KOPT-K1 (cell line): ENCODE results near the gene XPC.

Experiments used
- H3K27ac ChIP-seq: fragments of 200-600 bp; sonication (generic); 2 replicates; pipeline ENCODE4 v1.5.1; 2016; ENCODE audit warnings: antibody characterized with exemption, mild to moderate bottlenecking, low read depth, low read length; ENCODE audit not compliant: poor library complexity, severe bottlenecking
- H3K36me3 ChIP-seq: fragments of 200-600 bp; sonication (generic); 2 replicates; pipeline ENCODE4 v1.5.1; 2017; ENCODE audit warnings: antibody characterized with exemption, mild to moderate bottlenecking, low read length, moderate library complexity; ENCODE audit not compliant: insufficient read depth
- H3K9me3 ChIP-seq: fragments of 200-600 bp; sonication (generic); 2 replicates; pipeline ENCODE4 v1.5.1; 2017; ENCODE audit warnings: antibody characterized with exemption, low read length, mild to moderate bottlenecking; ENCODE audit not compliant: insufficient read depth, poor library complexity, severe bottlenecking

XPC gene

DNA sequence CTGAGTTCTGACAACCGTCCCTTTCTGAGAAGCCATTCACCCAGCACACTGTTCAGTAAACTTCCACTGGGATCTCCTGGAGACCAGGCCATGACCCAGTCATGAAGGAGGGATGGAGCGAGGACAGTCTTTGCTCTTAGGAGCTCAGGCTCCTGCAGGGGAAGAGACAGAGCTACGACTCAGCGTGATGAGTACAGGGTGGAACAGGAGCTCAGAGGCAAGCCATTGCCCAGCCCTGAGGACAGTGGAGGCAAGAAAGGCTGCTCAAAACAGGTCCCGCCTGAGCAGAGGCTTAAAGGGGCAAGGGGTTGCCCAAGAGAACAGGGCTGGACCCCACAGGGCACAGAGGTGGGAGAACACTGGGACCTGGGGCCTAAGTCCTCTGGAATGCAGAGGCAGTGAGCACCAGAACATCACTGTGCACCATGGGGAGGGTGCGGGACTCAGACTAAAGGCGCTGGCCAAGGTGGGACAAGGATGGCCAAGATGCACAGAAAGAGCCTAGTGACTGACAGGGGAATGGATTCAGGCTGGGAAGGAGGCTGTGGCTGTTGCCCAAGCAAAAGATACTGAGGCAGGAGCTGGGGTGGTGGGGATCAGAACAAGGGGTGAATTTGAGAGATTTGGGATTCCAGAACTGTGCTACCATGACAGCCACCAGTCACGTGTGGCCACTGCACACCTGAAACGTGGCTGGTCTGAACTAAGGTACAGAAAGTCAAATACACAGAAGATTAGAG is 27.7 kb downstream of the XPC start:
- H3K36me3 ChIP-seq = peaks cover 51% of the 10 kb centered on the region
- H3K27ac ChIP-seq = no peak overlapping the region
- no peaks in the 10 kb centered on the region for H3K9me3 ChIP-seq

DNA sequence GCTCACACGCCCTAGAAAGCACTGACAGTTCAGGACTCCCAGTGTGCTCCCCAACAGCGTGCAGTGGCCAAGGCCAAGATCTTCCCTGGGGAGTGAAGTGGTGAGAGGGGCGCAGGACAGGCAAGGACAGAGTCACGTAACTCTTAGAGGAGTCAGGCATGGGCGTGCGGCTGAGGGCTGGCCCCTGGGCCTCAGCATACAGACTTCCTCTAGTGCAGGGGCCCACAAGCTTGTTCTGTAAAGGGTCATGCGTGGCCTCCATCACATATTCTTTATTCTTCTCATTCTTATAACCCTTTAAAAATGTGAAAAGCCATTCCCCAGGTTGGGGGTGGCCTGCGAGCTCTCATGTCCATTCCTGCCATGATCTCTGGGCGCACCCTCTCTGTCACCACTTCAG is 28.3 kb downstream of the XPC start:
- Histone ChIP-seq H3K27ac (no peak overlapping the region), H3K36me3 (peaks cover 57% of the 10 kb centered on the region), H3K9me3 (no peaks in the 10 kb centered on the region)

DNA sequence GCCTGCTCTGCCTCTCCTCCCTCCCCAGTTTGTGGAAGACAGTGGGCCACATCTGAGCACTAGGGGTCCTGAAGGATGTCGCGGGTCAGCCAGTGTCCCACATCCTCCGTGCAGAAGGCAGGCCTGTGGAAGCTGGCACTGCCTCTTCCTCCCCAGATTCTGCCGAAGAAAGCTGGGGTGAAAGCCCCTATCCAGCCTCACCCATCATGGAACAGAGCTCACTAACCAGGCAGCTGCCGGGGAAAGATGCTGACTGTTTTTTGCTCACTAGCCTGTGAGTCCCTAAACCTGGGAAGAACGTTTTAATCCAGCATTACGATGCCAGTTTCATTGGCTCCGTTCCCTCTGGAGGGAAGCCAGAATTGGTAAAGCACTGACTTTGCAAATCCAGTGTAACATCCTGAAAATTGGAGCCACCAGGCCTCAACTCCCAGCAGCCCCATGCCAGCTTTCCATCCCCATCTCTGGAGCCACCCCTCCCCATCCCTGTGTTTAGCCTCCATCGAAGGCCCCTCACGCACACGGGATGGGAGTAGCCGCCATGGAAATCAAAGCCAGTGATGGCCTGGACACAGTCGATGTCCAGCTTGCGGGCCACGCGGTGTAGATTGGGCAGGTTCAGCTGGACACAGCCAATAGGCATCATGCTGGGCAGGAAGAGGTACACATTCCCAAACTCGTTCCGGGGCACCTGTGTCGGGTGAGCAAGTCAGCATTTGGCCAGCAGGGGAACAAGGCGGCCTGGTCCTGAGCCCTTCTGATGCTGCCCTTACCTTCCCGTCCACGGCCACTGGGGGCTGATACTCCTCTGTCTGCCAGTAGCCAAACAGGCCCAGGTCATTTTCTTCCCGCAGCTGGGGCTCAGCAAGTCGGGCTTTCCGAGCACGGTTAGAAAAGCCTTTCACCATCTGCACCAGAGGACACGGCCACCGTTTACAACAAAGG is 30.1 kb downstream of the XPC start:
- Histone ChIP-seq H3K36me3 (peaks cover 46% of the 10 kb centered on the region), H3K9me3 (no peaks in the 10 kb centered on the region), H3K27ac (no peak overlapping the region)

DNA sequence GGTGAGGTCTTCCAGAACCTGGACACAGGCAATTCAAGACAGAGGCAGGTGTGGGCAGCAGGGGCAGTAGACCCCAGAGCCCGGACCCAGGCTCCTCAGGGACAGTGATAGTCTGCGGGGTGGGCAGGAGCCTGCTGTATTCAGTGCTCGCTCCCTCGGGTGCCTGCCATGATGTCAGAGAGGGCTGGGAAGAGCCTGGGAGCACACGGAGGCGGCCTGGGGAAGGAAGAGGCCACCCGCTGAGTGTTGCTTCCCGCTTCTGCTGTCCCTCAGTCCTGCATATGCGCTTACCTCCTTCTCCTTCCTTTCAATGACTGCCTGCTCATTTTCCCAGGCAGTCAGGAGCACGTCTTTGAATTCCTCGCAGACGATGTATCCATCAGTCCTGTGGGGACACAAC is 30.8 kb downstream of the XPC start:
- no peaks in the 10 kb centered on the region for H3K9me3 ChIP-seq
- H3K27ac ChIP-seq = no peak overlapping the region
- H3K36me3 ChIP-seq = peaks cover 41% of the 10 kb centered on the region

DNA sequence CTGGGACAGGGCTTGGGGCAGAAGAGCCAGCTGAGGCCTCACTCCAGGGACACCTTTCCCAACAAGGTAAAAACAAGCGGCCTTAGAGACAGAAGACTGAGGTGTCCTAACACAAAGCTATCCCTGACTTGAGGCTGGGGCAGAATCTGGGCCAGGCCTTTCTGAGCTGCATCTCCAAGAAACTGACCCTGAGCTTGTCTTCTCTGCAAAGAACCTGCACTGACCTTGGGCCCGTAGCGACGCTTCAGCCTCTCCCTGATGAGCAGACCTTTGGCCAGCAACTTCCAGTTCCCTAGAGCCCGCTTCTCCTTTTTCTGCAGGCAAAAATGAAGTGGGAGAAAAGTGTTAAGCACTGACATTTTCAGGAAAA is 31.4 kb downstream of the XPC start:
- no peaks in the 10 kb centered on the region for H3K9me3 ChIP-seq
- H3K36me3 ChIP-seq = peaks cover 41% of the 10 kb centered on the region
- H3K27ac ChIP-seq = no peak overlapping the region

DNA sequence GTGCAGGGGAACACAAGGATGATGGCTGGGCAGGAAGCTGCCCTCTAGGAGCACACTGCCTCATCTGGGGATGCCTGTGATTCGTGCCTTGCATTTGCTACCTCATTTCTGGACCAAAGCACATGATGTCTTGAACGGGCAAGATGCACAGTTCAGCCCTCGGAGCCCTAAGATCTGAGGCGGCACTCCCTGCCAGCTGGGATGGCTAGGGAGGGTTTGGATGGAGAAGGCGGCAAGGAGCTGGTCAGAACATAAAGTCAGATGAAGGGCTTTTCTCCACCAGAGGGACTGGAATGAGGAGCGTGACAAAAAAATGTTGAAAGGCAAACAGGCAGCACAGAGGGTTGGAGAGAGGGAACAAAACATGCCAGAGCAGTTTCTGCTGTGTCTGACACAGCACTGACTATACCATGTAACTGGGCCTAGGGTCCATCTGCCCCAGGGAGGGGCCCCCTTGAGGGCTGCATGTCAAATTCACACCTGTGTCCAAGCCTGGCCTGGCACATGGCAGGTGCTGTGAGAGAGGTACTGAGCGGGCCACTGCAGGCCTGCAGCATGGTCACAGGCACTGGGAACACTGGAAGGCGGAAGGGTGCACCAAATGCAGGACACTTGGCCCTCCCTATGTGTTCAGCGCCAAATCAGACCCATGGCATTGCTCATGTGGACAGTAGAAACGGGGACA is 31.9 kb downstream of the XPC start:
- Histone ChIP-seq H3K36me3 (peaks cover 41% of the 10 kb centered on the region), H3K27ac (no peak overlapping the region), H3K9me3 (no peaks in the 10 kb centered on the region)

DNA sequence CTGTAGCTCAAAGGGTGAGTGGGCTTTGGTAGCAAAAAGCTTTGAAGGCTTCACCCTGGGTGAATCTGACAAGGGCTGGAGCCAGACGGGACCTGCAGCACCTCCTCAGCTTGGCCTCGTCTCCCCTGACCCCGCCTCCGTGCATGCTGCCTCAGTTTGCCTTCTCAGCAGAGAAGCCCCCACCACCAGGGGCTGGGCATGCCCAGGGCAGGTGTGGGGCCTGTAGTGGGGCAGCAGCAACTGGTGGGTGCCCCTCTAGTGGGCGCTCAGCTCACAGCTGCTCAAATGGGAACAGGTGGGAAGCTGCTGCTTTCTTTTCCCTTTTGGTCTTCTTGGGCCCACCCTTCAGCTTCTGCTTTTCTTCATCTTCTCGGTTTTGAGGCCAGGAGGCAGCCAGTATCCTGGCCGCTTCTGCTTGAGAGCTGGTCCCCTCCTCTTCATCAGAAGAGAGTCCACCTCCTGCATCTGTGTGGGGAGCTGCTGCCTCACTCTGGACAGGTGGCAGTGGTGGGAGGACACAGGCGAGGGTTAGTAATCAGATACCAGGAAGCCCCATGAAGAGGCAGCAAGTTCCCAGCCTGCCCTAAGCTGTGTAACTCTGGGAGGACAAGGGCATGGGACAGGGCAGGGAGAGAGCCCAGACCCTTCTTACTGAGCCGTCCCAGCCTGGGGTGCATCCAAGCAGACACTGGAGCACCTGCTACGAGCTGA is 32.6 kb downstream of the XPC start:
- Histone ChIP-seq H3K9me3 (no peaks in the 10 kb centered on the region), H3K27ac (no peak overlapping the region), H3K36me3 (peaks cover 46% of the 10 kb centered on the region)

DNA sequence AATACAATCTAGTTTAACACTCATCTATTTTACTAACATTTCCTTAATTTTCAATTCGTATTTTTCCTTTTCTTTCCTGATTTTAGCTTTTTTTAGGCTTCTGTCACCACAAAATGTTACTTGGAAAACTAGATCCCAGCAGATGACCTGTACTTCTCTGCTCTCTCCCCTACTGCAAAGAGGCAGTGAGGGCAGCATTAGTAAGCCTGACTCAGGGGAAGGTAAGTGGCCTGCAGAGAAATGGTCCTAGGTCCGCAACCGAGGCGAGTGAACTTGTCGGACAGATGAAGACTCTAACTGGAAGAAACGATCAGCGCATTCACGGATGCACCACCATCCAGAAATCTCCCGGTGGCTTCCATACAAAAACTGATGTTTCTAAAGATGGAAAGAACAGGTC is 33.2 kb downstream of the XPC start:
- H3K36me3 ChIP-seq = peaks cover 49% of the 10 kb centered on the region
- H3K9me3 ChIP-seq = no peaks in the 10 kb centered on the region
- H3K27ac ChIP-seq = no peak overlapping the region

DNA sequence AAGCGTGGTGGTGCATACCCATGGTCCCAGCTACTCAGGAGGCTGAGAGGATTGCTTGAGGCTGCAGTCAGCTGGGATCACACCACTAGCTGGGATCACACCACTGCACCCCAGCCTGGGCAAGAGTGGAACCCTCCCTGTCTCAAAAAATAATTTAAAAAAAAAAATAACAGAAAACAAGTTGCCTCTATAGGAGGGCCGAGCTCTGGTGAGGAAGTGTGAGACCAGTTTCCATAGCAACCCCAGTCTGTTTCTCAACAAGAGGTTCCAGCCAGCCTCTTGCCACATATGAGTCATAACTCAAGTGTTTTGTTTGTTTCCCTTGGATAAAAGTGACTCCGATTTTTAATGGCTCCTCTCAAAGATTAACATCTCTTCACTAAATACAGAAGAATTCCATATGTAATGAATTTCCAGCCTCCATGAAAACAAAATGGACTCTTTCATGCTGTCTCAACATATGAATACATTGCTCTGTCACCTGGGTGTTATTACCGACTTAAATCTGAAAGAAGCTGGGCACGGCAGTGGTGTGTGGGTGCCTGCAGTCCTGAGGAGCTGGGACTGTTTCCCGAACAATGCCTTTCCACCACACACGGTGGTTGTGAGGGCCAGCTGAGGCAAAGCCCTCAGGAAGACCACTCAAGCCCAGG is 33.9 kb downstream of the XPC start:
- H3K27ac ChIP-seq = no peak overlapping the region
- H3K36me3 ChIP-seq = peaks cover 49% of the 10 kb centered on the region
- H3K9me3 ChIP-seq = no peaks in the 10 kb centered on the region

DNA sequence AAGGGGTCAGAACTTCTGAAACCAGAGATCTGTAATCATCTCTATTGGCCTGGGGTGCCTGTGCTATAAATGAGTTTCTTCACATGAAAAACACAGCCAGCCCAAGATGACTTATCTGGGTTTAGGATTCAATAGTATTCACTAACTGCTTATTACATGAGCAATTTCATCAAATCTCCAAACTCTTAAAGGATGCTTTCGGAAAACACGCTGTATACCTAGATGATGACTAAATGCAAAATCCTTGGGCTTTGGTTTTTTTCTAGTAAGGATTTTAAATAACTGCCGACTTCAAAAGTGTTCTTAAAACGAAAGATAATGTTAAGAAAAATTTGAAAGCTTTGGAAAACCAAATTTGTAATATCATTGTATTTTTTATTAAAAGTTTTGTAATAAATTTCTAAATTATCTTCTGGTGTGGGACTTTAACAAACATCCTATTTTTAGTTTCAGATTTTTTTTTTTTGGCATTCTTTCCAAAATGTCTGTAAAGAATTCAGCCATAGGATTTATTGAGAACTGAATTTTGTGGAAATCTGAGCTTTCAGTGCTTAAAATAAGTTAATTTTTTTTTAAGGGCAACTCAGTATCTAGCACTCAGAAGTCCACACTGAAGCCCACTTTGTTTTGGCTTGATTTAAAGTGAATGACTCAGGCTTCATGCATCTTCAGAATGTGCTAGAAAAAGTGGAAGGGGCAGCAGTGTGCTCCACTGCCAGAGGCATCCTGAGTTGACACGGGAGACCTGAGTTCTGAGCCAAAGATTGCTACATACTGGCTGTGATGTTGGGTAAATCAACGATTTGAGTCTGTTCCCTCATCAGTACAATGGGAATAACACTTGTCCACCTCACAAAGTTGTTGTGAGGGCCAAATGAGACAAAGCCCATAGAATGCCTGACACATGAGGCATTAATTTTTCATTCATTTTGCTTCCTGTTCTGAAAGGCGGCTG is 34.9 kb downstream of the XPC start:
- Histone ChIP-seq H3K36me3 (peaks cover 59% of the 10 kb centered on the region), H3K9me3 (no peaks in the 10 kb centered on the region), H3K27ac (no peak overlapping the region)

DNA sequence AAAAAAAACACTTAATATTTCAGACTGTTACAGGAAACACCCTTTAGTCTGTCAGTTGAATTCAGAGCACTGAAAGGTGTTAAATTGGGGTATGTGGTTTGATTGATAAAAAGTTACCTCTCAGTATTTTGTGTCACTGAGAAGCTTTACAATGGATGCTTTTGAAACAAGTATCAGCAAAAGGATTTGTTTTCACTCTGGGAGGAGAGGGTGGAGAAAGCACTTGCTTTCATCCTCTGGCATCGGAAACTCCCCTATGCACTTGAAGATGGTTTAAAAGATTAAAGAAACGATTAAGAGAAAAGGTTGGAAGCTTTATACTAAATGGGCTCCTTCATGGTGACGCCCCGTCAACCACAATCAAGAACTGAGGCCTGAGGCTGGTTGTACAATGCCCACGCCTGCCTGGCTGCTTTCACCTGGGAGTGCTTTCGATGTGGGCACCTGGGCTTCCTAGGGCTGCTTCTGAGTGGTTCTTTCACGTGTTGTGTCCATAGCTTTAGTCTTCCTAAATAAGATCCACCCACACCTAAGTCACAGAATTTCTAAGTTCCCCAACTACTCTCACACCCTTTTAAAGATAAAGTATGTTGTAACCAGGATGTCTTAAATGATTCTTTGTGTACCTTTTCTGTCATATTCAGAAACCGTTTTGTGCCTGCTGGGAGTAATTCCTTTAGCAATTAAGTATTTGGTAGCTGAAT is 35.7 kb downstream of the XPC start:
- Histone ChIP-seq H3K9me3 (no peaks in the 10 kb centered on the region), H3K36me3 (peaks cover 68% of the 10 kb centered on the region), H3K27ac (no peak overlapping the region)

DNA sequence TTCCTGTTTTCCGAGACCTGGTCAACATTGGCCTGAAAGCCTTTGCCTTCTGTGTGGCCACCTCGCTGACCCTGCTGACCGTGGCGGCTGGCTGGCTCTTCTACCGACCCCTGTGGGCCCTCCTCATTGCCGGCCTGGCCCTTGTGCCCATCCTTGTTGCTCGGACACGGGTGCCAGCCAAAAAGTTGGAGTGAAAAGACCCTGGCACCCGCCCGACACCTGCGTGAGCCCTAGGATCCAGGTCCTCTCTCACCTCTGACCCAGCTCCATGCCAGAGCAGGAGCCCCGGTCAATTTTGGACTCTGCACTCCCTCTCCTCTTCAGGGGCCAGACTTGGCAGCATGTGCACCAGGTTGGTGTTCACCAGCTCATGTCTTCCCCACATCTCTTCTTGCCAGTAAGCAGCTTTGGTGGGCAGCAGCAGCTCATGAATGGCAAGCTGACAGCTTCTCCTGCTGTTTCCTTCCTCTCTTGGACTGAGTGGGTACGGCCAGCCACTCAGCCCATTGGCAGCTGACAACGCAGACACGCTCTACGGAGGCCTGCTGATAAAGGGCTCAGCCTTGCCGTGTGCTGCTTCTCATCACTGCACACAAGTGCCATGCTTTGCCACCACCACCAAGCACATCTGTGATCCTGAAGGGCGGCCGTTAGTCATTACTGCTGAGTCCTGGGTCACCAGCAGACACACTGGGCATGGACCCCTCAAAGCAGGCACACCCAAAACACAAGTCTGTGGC is 36.6 kb downstream of the XPC start:
- H3K36me3 ChIP-seq = peaks cover 70% of the 10 kb centered on the region

More for the DNA sequence above, 36.6 kb downstream of the XPC start:
- H3K9me3 ChIP-seq = no peaks in the 10 kb centered on the region
- H3K27ac ChIP-seq = no peak overlapping the region
